Measurements from ENCODE around the gene FURIN.
A peak's percentile ranks its signal among the peaks of the same experiment; 100 is the strongest.
"Not testable (repeated sequence)": the region's sequence is repeated elsewhere in the genome, so short reads cannot be mapped to it uniquely, and the experiment has no call there.

FURIN gene

GRCh38 chr15:90903733-90904536 is 35.5 kb downstream of the FURIN start:
- peak; percentile 79 for DNase-seq

GRCh38 chr15:90904746-90905145 is 36.4 kb downstream of the FURIN start:
- no peak for DNase-seq

GRCh38 chr15:90905306-90906180 is 37.2 kb downstream of the FURIN start:
- DNase-seq = no peak

GRCh38 chr15:90906181-90906849 is 37.9 kb downstream of the FURIN start:
- DNase-seq = no peak

GRCh38 chr15:90907051-90907660 is 38.8 kb downstream of the FURIN start:
- DNase-seq = no peak

- DNase-seq = no peak
These were observed 39.6 kb downstream of the FURIN start for GRCh38 chr15:90907838-90908507.

- DNase-seq = not testable (repeated sequence)
These were observed 41.1 kb downstream of the FURIN start for GRCh38 chr15:90909449-90909848.

GRCh38 chr15:90909976-90910375 is 41.6 kb downstream of the FURIN start:
- no peak for DNase-seq

- no peak for DNase-seq
These were observed 42.3 kb downstream of the FURIN start for GRCh38 chr15:90910441-90911301.

- DNase-seq = no peak
These were observed 42.9 kb downstream of the FURIN start for GRCh38 chr15:90911302-90911623.

GRCh38 chr15:90911906-90912769 is 43.8 kb downstream of the FURIN start:
- DNase-seq = no peak

- DNase-seq = no peak
These were observed 44.3 kb downstream of the FURIN start for GRCh38 chr15:90912770-90913075.

- DNase-seq = no peak
These were observed 45.1 kb downstream of the FURIN start for GRCh38 chr15:90913398-90913944.

- no peak for DNase-seq
These were observed 46.1 kb downstream of the FURIN start for GRCh38 chr15:90914305-90915080.

- no peak for DNase-seq
These were observed 46.9 kb downstream of the FURIN start for GRCh38 chr15:90915216-90915807.

GRCh38 chr15:90915808-90916440 is 47.5 kb downstream of the FURIN start:
- no peak for DNase-seq

GRCh38 chr15:90916461-90916860 is 48.1 kb downstream of the FURIN start:
- DNase-seq = no peak

- DNase-seq = no peak
These were observed 49.2 kb downstream of the FURIN start for GRCh38 chr15:90917569-90917968.

Data from OCI-M1 (cell line).